Forelimb muscle (tissue), 1 donor: ENCODE data around the gene NEK9. TPM values are rescaled to one million over a fixed set of nuclear protein-coding genes. Genes with fewer than 3 reads are reported as not detected.
"Not testable (repeated sequence)": the region's sequence is repeated elsewhere in the genome, so short reads cannot be mapped to it uniquely, and the experiment has no call there.

Source experiments
- DNase-seq: peaks from one replicate; pipeline ENCODE4 v3.0.0-alpha.2; 2013; ENCODE audit warnings: low read depth
- polyA plus RNA-seq: library from polyadenylated mRNA; unstranded; fragments of 120-200 nt; gene quantifications from one replicate; pipeline ENCODE4 v1.2.1, GENCODE V29; 2013; ENCODE audit not compliant: insufficient read length

NEK9 gene
- 82.6 TPM for polyA plus RNA-seq

GRCh38 chr14:75126679-75127473, at the start of gene NEK9:
Gene NEK9, minus strand, starts transcription at chr14:75127048. Its CDS starts 127 bp downstream, at chr14:75126921.
- peak; percentile 73 for DNase-seq

- no peak for DNase-seq
Measured at GRCh38 chr14:75176142-75176820, 49.4 kb upstream of the NEK9 start, which contains the start of gene TMED10. Gene TMED10, minus strand, starts transcription at chr14:75176612. Its CDS starts 33 bp downstream, at chr14:75176579.

- no peak for DNase-seq
Measured at GRCh38 chr14:75175677-75176141, 48.9 kb upstream of the NEK9 start.

- DNase-seq, result no peak
Measured at GRCh38 chr14:75174066-75174465, 47.2 kb upstream of the NEK9 start.

- DNase-seq, result no peak
Measured at GRCh38 chr14:75170772-75171171, 43.9 kb upstream of the NEK9 start.

GRCh38 chr14:75168586-75169335, 41.9 kb upstream of the NEK9 start:
- DNase-seq, result no peak

- no peak for DNase-seq
Measured at GRCh38 chr14:75167325-75167724, 40.5 kb upstream of the NEK9 start.

GRCh38 chr14:75165586-75166391, 38.9 kb upstream of the NEK9 start:
- no peak for DNase-seq

GRCh38 chr14:75164809-75165208, 38.0 kb upstream of the NEK9 start:
- no peak for DNase-seq

GRCh38 chr14:75163677-75164076, 36.8 kb upstream of the NEK9 start:
- DNase-seq, result no peak

GRCh38 chr14:75162631-75163030, 35.8 kb upstream of the NEK9 start:
- DNase-seq, result no peak

GRCh38 chr14:75158843-75159614, 32.2 kb upstream of the NEK9 start:
- no peak for DNase-seq

- DNase-seq, result no peak
Measured at GRCh38 chr14:75156901-75157300, 30.1 kb upstream of the NEK9 start.

- no peak for DNase-seq
Measured at GRCh38 chr14:75156111-75156510, 29.3 kb upstream of the NEK9 start.

- no peak for DNase-seq
Measured at GRCh38 chr14:75155169-75155568, 28.3 kb upstream of the NEK9 start.

GRCh38 chr14:75153295-75153694, 26.4 kb upstream of the NEK9 start:
- no peak for DNase-seq

- DNase-seq, result no peak
Measured at GRCh38 chr14:75151851-75152250, 25.0 kb upstream of the NEK9 start.

- not testable (repeated sequence) for DNase-seq
Measured at GRCh38 chr14:75150637-75151036, 23.8 kb upstream of the NEK9 start.

- DNase-seq, result no peak
Measured at GRCh38 chr14:75150150-75150549, 23.3 kb upstream of the NEK9 start.

- DNase-seq, result no peak
Measured at GRCh38 chr14:75147423-75148071, 20.7 kb upstream of the NEK9 start.
